D721Med (cell line): ENCODE results near the gene SUSD4.

Source experiments
- DNase-seq: peaks from one replicate; pipeline ENCODE4 v3.0.0; 2011; ENCODE audit warnings: low spot score; ENCODE audit not compliant: insufficient read length
- FAIRE-seq: peaks from 2 replicates; lab custom pipeline; 2011; peaks lifted over from hg19 to GRCh38; lab: Jason Lieb, UNC
- TF ChIP-seq, protein P1 (sequence below): IDR thresholded peaks from 2 replicates; pipeline ENCODE4 v1.5.1; 2012; ENCODE audit warnings: mild to moderate bottlenecking, control low read depth; ENCODE audit not compliant: insufficient read depth; ENCODE audit errors: missing control alignments

Gene SUSD4

DNA sequence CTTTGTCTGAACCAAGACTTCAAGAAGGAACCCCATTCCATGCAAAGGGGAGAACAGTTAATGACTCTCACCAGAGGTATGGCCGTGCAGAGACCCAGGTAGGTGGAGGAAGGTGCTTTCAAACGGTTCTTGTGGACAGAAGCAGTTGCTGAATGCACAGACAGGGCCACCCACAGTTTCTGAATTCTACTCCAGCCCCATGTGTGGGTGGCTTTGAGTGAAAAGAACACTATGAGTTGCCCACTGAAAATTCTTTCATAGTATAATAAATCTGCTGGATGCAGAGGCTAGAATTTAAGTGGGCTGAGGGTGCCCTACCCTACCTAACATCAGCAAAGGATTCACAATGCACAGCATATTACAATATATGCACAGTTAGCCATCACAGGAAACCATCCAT, 22.0 kb upstream of the SUSD4 start:
- DNase-seq (no peak), FAIRE-seq (no peak)
- TF ChIP-seq, protein P1, sequence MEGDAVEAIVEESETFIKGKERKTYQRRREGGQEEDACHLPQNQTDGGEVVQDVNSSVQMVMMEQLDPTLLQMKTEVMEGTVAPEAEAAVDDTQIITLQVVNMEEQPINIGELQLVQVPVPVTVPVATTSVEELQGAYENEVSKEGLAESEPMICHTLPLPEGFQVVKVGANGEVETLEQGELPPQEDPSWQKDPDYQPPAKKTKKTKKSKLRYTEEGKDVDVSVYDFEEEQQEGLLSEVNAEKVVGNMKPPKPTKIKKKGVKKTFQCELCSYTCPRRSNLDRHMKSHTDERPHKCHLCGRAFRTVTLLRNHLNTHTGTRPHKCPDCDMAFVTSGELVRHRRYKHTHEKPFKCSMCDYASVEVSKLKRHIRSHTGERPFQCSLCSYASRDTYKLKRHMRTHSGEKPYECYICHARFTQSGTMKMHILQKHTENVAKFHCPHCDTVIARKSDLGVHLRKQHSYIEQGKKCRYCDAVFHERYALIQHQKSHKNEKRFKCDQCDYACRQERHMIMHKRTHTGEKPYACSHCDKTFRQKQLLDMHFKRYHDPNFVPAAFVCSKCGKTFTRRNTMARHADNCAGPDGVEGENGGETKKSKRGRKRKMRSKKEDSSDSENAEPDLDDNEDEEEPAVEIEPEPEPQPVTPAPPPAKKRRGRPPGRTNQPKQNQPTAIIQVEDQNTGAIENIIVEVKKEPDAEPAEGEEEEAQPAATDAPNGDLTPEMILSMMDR: no peak

DNA sequence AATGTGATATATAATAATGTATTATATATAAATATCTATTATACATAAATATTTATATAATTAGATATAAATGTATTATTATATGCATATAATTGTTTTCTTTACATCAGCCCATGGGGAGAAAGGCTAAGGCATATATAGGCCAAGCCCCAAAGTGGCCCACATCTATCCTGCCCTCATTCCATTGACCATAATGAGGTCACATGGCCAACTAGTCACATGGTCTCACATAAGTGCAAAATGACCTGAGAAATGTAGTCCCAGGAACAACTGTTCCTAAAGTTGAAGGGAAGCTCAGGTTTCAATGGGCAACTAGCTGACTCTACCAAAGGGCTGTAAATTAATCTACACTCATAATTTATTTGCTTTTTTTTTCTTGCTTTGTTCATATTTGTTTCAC, 14.8 kb upstream of the SUSD4 start:
- DNase-seq (no peak), FAIRE-seq (no peak)
- TF ChIP-seq, protein P1: no peak

DNA sequence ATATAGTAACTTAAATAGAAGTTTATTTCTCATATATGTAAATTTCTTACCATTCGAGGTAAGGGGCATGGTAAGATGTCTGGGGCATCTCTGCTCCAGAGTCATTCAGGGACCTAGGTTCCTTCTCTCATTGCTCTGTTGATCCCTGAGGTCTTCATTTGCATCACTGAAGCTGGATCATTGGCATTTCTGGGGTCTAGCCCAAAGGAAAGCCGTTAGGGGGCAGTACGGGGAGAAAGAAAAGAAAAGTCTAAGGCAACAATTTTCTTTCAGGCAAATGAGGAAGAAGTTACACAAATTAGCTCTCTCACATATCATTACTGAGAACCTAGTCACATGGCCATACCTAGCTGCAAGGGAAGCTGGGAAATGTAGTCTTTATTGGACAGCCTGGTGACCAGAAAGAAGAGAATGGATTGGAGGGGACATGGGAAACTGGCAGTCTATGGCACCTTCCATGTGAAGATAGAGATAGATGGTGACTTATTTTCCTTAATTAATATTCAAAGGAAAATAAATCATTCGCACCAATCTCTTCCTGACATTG, 10.2 kb upstream of the SUSD4 start:
- TF ChIP-seq, protein P1: no peak
- FAIRE-seq (no peak), DNase-seq (no peak)

DNA sequence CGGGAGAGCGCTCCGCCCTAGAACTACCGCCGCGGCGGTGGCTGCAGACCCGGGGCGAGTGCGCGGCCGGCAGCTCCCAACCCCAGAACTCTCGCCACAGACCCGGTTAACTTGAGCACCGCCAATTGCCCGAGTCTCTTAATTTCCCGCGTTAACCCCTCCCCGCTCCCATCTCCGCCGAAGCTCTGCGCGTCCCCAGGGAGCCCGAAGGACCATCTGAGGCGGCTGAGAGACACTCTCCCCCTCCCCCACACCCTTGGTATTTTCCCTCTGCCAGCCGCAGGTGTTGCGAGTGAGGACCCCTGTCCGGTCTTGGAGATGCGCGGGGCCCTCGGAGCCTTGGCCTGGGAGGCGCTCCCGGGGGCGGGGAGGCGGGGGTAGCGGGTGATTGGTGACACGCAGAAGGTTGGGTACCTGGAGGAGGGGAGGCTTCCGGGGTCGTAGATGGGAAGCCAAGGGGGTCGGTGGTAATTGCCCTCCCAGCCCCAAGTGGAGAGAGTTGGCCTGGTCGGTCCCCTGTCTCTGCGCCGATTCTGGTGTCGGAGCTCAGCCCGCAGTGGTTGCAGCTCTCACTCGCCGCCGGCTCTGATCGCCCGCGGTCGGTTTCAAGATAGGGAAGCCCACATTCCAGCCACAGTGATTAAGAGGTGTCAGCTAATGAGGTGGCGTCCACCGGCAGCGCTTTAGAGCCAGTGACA, 858 bp upstream of the SUSD4 start:
- TF ChIP-seq, protein P1: no peak
- no peak for FAIRE-seq
- no peak for DNase-seq

DNA sequence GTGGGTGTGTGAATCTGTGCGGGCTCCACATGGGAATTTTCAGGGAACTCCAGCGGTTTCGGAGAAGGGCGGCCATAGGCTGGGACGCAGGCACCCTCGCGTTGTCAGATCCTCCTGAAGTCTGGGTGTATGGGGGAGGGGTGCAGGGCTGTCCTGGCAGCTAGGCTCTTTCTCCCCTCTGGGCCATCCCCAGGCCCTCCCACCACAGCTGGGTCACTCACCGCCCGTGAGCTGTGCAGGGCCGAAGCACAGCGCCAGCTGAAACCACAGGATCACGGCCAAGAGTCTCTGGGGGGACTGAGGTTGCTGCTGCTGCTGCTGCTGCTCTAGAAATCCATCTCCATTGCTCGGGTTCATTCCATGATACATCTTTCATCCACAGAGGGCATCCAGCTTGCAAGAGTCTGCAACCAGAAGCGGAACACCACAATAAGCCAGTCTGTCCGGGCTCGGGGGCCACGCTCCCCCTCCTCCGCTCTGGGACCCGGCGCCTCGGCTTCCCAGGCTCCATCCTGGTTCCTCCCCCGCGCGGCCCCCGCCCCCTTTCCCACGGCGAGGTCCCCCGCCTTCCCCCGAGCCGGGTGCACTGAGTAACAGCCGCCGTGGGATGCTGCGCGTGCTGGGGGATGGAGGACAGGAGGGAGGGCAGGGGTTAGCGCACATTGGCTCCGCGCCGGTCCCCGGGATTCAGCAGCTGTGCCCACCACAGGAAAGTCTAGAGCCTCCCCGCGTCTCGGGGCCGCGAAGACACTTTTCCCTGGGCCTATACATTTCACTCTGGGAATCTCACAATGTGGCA, 720 bp downstream of the SUSD4 start:
- no peak for DNase-seq
- FAIRE-seq: no peak
- TF ChIP-seq, protein P1: no peak

DNA sequence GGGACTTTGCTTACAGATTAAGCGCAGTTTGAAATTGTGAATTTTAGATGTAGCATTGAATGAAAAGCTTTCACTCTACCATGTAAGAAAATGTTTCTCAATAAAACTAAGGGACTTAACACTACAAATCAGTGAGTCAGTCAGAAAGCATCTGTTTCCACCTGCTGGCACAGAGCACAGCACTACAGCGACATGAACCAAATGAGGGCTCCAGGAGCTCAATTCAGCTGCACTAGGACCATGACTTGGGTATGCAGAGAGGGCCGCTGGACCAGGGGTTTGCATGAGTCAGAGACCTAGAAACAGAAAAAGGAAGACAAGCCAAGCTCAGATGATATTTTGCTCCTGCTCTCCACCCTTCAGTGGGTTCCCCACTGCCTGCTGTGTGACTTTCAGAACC, 5.2 kb downstream of the SUSD4 start:
- TF ChIP-seq, protein P1: no peak
- DNase-seq: no peak
- no peak for FAIRE-seq
